IgD-negative memory B cell (primary cell): ENCODE results near the gene SLC39A6. TPM values are rescaled to one million over a fixed set of nuclear protein-coding genes. Genes with fewer than 3 reads are reported as not detected.
A peak's percentile ranks its signal among the peaks of the same experiment; 100 is the strongest.
"Not testable (repeated sequence)": the region's sequence is repeated elsewhere in the genome, so short reads cannot be mapped to it uniquely, and the experiment has no call there.

Experiments used
- H3K27ac Mint-ChIP-seq, 3 donors: one replicate each; pipeline ENCODE4 v1.8.0; 2020 to 2022; ENCODE audit warnings: mild to moderate bottlenecking in 3 of 3, mixed read lengths in 3 of 3, moderate library complexity in 1 of 3
- H3K27me3 Mint-ChIP-seq: one replicate; pipeline ENCODE4 v1.8.0; 2021; ENCODE audit warnings: mixed read lengths
- H3K36me3 Mint-ChIP-seq: one replicate; pipeline ENCODE4 v1.8.0; 2020; ENCODE audit warnings: mild to moderate bottlenecking, mixed read lengths
- H3K4me1 Mint-ChIP-seq, 3 donors: one replicate each; pipeline ENCODE4 v1.8.0; 2020 to 2022; ENCODE audit warnings: mixed read lengths in 3 of 3, mild to moderate bottlenecking in 1 of 3
- H3K4me3 Mint-ChIP-seq, 4 donors: one replicate each; pipeline ENCODE4 v1.8.0; 2020 to 2022; ENCODE audit warnings: mild to moderate bottlenecking in 4 of 4, mixed read lengths in 4 of 4, moderate library complexity in 3 of 4
- H3K9me3 Mint-ChIP-seq, 3 donors: one replicate each; pipeline ENCODE4 v1.8.0; 2020 to 2021; ENCODE audit warnings: mixed read lengths in 3 of 3, mild to moderate bottlenecking in 1 of 3
- polyA plus RNA-seq: library from polyadenylated mRNA; unstranded; fragments of 300-500 nt; fragmentation: Illumina TruSeq; gene quantifications from one replicate; pipeline ENCODE4 v1.2.3, GENCODE V29; 2021

Gene SLC39A6
- polyA plus RNA-seq, 1 donor from 2014 or later = 24.3 TPM

GRCh38 chr18:36067055-36067957, 61.8 kb downstream of the SLC39A6 start, which contains the start of gene RPRD1A:
Gene RPRD1A, minus strand, starts transcription at chr18:36067559. Its CDS starts 155 bp downstream, at chr18:36067404.
- H3K4me1 Mint-ChIP-seq = peaks cover 29 to 33% (median 32%) of the 10 kb centered on the region in 3 donors
- H3K27me3 Mint-ChIP-seq = peaks cover 4% of the 10 kb centered on the region
- H3K4me3 Mint-ChIP-seq = peak within 1 kb of the TSS; percentile 74 to 99 (median 94)
- H3K36me3 Mint-ChIP-seq = peaks cover 7% of the 10 kb centered on the region
- H3K27ac Mint-ChIP-seq = peak within 1 kb of the TSS; percentile 79 to 98 (median 93)
- no peaks in the 10 kb centered on the region for H3K9me3 Mint-ChIP-seq

GRCh38 chr18:36066686-36067054, 62.5 kb downstream of the SLC39A6 start:
- Mint-ChIP-seq H3K9me3 (no peaks in the 10 kb centered on the region), H3K4me1 (peaks cover 29 to 36% (median 33%) of the 10 kb centered on the region in 3 donors), H3K27me3 (no peaks in the 10 kb centered on the region), H3K27ac (peak overlapping the region; percentile 79 to 98 (median 84)), H3K4me3 (peak overlapping the region; percentile 74 to 99 (median 94)), H3K36me3 (peaks cover 8% of the 10 kb centered on the region)

- H3K9me3 Mint-ChIP-seq = no peaks in the 10 kb centered on the region
- H3K27ac Mint-ChIP-seq = peak overlapping the region; percentile 40 to 98 (median 79)
- H3K36me3 Mint-ChIP-seq = peaks cover 8% of the 10 kb centered on the region
- peaks cover 29 to 40% (median 38%) of the 10 kb centered on the region in 3 donors for H3K4me1 Mint-ChIP-seq
- peak overlapping the region; percentile 74 to 99 (median 94) for H3K4me3 Mint-ChIP-seq
- no peaks in the 10 kb centered on the region for H3K27me3 Mint-ChIP-seq
Measured at GRCh38 chr18:36066001-36066400, 63.1 kb downstream of the SLC39A6 start.

- H3K27me3 Mint-ChIP-seq, H3K36me3 Mint-ChIP-seq, H3K9me3 Mint-ChIP-seq: not testable (repeated sequence)
- peaks cover 36 to 48% (median 45%) of the 10 kb centered on the region in 3 donors for H3K4me1 Mint-ChIP-seq
- H3K27ac Mint-ChIP-seq = peak overlapping the region in 1 of 3 donors; percentile 40
- peak overlapping the region in 2 of 4 donors; percentile 70 to 74 for H3K4me3 Mint-ChIP-seq
Measured at GRCh38 chr18:36064809-36065079, 64.4 kb downstream of the SLC39A6 start.

- H3K9me3 Mint-ChIP-seq = no peaks in the 10 kb centered on the region
- no peaks in the 10 kb centered on the region for H3K27me3 Mint-ChIP-seq
- peak overlapping the region in 1 of 3 donors; percentile 57 for H3K27ac Mint-ChIP-seq
- peaks cover 8% of the 10 kb centered on the region for H3K36me3 Mint-ChIP-seq
- H3K4me3 Mint-ChIP-seq = peak overlapping the region in 2 of 4 donors; percentile 70 to 79
- H3K4me1 Mint-ChIP-seq = peaks cover 36 to 48% (median 45%) of the 10 kb centered on the region in 3 donors
Measured at GRCh38 chr18:36064027-36064808, 64.9 kb downstream of the SLC39A6 start.

GRCh38 chr18:36058674-36059073, 70.5 kb downstream of the SLC39A6 start:
- Mint-ChIP-seq H3K4me1 (peaks cover 35 to 49% (median 39%) of the 10 kb centered on the region in 3 donors), H3K27ac (no peak overlapping the region), H3K36me3 (peaks cover 8% of the 10 kb centered on the region), H3K27me3 (no peaks in the 10 kb centered on the region), H3K4me3 (peak overlapping the region in 2 of 4 donors; percentile 25 to 50), H3K9me3 (no peaks in the 10 kb centered on the region)

Other genes with a start within 250 kb of the SLC39A6 start
- 15.6 TPM for gene RPRD1A, start 61.8 kb downstream of the SLC39A6 start, polyA plus RNA-seq
- gene ELP2, start 559 bp upstream of the SLC39A6 start, polyA plus RNA-seq = 64.5 TPM
- gene MOCOS, start 58.2 kb upstream of the SLC39A6 start, polyA plus RNA-seq = 0.13 TPM
- not detected for gene FHOD3, start 168.4 kb upstream of the SLC39A6 start, polyA plus RNA-seq